Central memory CD8-positive, alpha-beta T cell (primary cell): ENCODE measurements around the gene ZNF227.
A peak's percentile ranks its signal among the peaks of the same experiment; 100 is the strongest.

Experiments used
- ATAC-seq: fragments of 150-1000 bp; cut with Tn5 transposase; replicated peaks from 2 replicates; pipeline ENCODE4 v1.10.0; 2022; ENCODE audit warnings: mild to moderate bottlenecking, moderate FRiP score, moderate number of reproducible peaks; ENCODE audit not compliant: poor library complexity, severe bottlenecking; ENCODE audit errors: extremely low read depth
- DNase-seq, 2 donors: peaks; one replicate each; pipeline ENCODE4 v3.0.0; 2021; ENCODE audit warnings: low spot score in 2 of 2
- H3K27ac Mint-ChIP-seq: one replicate; pipeline ENCODE4 v1.8.0; 2022; ENCODE audit warnings: low read depth, mild to moderate bottlenecking, moderate library complexity, mixed read lengths
- H3K27me3 Mint-ChIP-seq: one replicate; pipeline ENCODE4 v1.8.0; 2022; ENCODE audit warnings: mixed read lengths
- H3K36me3 Mint-ChIP-seq: one replicate; pipeline ENCODE4 v1.8.0; 2022; ENCODE audit warnings: mild to moderate bottlenecking, moderate library complexity, mixed read lengths; ENCODE audit not compliant: insufficient read depth
- H3K4me1 Mint-ChIP-seq: one replicate; pipeline ENCODE4 v1.8.0; 2022; ENCODE audit warnings: mixed read lengths
- H3K4me3 Mint-ChIP-seq: one replicate; pipeline ENCODE4 v1.8.0; 2022; ENCODE audit warnings: mild to moderate bottlenecking, moderate library complexity, mixed read lengths
- H3K9me3 Mint-ChIP-seq: one replicate; pipeline ENCODE4 v1.8.0; 2022; ENCODE audit warnings: mixed read lengths

ZNF227 gene

GRCh38 chr19:44255705-44256411 is 43.5 kb downstream of the ZNF227 start:
- DNase-seq = no peak
- no peak overlapping the region for H3K4me3 Mint-ChIP-seq
- no peak for ATAC-seq
- H3K27ac Mint-ChIP-seq = no peak overlapping the region
- H3K4me1 Mint-ChIP-seq = peaks cover 11% of the 10 kb centered on the region
- H3K9me3 Mint-ChIP-seq = peaks cover 59% of the 10 kb centered on the region
- no peaks in the 10 kb centered on the region for H3K36me3 Mint-ChIP-seq
- no peaks in the 10 kb centered on the region for H3K27me3 Mint-ChIP-seq

DNA sequence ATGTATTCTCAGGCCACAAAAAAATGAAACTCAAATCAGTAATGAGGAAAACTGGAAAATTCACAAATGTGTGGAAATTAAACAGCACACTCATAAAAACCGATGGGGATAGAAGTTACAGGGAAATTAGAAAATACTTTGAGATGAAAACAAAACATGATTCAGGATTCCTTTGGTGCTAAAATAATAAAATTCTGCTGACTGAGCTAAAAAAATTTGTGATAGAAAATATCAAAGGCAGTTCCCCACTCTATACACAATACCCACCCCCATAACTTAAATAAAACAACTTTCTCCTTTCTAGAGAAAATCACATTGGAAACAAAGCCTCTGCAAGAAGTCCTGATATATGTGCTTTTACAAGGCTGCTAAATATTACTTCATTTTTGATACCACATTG is 45.8 kb downstream of the ZNF227 start:
- no peak overlapping the region for H3K4me3 Mint-ChIP-seq
- H3K36me3 Mint-ChIP-seq = no peaks in the 10 kb centered on the region
- ATAC-seq = no peak
- DNase-seq = no peak
- H3K27ac Mint-ChIP-seq = no peak overlapping the region
- H3K27me3 Mint-ChIP-seq = no peaks in the 10 kb centered on the region
- peaks cover 44% of the 10 kb centered on the region for H3K9me3 Mint-ChIP-seq
- H3K4me1 Mint-ChIP-seq = peaks cover 11% of the 10 kb centered on the region

GRCh38 chr19:44258835-44259413 is 46.6 kb downstream of the ZNF227 start:
- ATAC-seq = no peak
- Mint-ChIP-seq H3K9me3 (peaks cover 42% of the 10 kb centered on the region), H3K36me3 (no peaks in the 10 kb centered on the region)

GRCh38 chr19:44260343-44260681 is 48.0 kb downstream of the ZNF227 start:
- H3K4me1 Mint-ChIP-seq = peaks cover 11% of the 10 kb centered on the region

More at GRCh38 chr19:44258835-44259413, 46.6 kb downstream of the ZNF227 start:
- Mint-ChIP-seq H3K4me3 (peak overlapping the region; percentile 71), H3K27me3 (no peaks in the 10 kb centered on the region), H3K4me1 (peaks cover 11% of the 10 kb centered on the region), H3K27ac (no peak overlapping the region)
- no peak for DNase-seq

DNA sequence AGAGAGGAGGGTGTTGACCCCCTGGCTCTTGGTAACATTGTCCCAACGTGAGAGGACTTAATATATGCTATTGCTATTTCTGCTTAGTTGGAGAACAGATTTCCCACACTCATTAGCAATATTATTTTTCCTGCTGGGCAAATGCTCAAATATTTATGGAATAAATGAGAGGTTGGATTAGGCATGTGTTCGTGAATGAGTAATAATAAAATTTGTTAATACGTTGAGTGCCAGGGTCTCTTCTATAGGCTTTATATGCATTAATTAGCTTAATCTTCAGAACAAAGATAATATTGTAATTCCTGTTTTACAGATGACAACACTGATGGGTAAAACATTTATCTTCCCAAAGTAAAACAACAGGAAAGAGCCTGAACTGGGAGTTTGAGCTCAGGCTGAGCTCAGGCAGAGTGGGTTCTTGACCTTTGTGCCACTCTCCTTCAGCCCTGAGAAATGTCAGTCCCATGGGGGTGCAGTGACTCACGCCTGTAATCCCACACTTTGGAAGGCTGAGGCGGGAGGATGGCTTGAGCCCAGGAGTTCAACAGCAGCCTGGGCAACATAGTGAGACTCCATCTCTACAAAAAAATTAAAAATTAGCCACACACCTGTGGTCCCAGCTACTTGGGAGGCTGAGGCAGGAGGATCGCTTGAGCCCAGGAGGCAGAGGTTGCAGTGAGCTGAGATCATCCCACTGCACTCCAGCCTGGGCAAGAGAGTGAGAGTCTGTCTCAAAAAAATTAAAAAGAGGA is 48.5 kb downstream of the ZNF227 start:
- Mint-ChIP-seq H3K4me1 (peaks cover 11% of the 10 kb centered on the region), H3K9me3 (peaks cover 32% of the 10 kb centered on the region), H3K36me3 (no peaks in the 10 kb centered on the region), H3K27ac (no peak overlapping the region), H3K27me3 (no peaks in the 10 kb centered on the region), H3K4me3 (peak overlapping the region; percentile 71)
- DNase-seq (no peak), ATAC-seq (no peak)

More at GRCh38 chr19:44260343-44260681, 48.0 kb downstream of the ZNF227 start:
- Mint-ChIP-seq H3K36me3 (no peaks in the 10 kb centered on the region), H3K4me3 (peak overlapping the region; percentile 71), H3K27ac (no peak overlapping the region), H3K27me3 (no peaks in the 10 kb centered on the region), H3K9me3 (peaks cover 37% of the 10 kb centered on the region)
- ATAC-seq (no peak), DNase-seq (no peak)

- H3K27me3 Mint-ChIP-seq = no peaks in the 10 kb centered on the region
- no peak overlapping the region for H3K4me3 Mint-ChIP-seq
- no peak overlapping the region for H3K27ac Mint-ChIP-seq
- no peaks in the 10 kb centered on the region for H3K4me1 Mint-ChIP-seq
- peaks cover 3% of the 10 kb centered on the region for H3K36me3 Mint-ChIP-seq
- DNase-seq = no peak
- ATAC-seq = no peak
- peaks cover 55% of the 10 kb centered on the region for H3K9me3 Mint-ChIP-seq
Observed at GRCh38 chr19:44277331-44277730, 65.0 kb downstream of the ZNF227 start.

- Mint-ChIP-seq H3K36me3 (peaks cover 3% of the 10 kb centered on the region), H3K27me3 (no peaks in the 10 kb centered on the region), H3K27ac (no peak overlapping the region), H3K4me1 (no peaks in the 10 kb centered on the region), H3K9me3 (peaks cover 54% of the 10 kb centered on the region), H3K4me3 (no peak overlapping the region)
- DNase-seq (no peak), ATAC-seq (no peak)
Observed at GRCh38 chr19:44278181-44278690, 65.9 kb downstream of the ZNF227 start.

DNA sequence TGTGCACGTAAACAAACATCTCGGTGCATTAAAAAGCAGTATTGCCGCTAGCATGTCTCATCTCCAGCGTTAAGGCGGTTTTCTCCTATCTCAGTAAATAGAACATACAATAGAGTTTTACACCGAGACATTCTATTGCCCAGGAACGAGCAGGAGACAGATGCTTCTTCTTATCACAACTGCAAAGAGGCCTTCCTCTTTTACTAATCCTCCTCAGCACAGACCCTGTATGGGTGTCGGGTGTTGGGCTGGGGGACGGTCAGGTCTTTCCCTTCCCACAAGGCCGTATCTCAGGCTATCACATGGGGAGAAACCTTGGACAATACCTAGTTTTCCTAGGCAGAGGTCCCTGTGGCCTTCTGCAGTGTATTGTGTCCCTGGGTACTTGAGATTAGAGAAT is 68.6 kb downstream of the ZNF227 start:
- peaks cover 3% of the 10 kb centered on the region for H3K36me3 Mint-ChIP-seq
- peaks cover 52% of the 10 kb centered on the region for H3K9me3 Mint-ChIP-seq
- no peak for ATAC-seq

GRCh38 chr19:44282846-44283245 is 70.5 kb downstream of the ZNF227 start:
- DNase-seq (no peak), ATAC-seq (no peak)
- H3K36me3 Mint-ChIP-seq = peaks cover 3% of the 10 kb centered on the region
- H3K4me1 Mint-ChIP-seq = no peaks in the 10 kb centered on the region
- no peak overlapping the region for H3K27ac Mint-ChIP-seq
- H3K9me3 Mint-ChIP-seq = peaks cover 44% of the 10 kb centered on the region
- no peak overlapping the region for H3K4me3 Mint-ChIP-seq
- no peaks in the 10 kb centered on the region for H3K27me3 Mint-ChIP-seq

More for the DNA sequence above, 68.6 kb downstream of the ZNF227 start:
- Mint-ChIP-seq H3K27me3 (no peaks in the 10 kb centered on the region), H3K4me1 (no peaks in the 10 kb centered on the region), H3K4me3 (no peak overlapping the region), H3K27ac (no peak overlapping the region)
- no peak for DNase-seq

DNA sequence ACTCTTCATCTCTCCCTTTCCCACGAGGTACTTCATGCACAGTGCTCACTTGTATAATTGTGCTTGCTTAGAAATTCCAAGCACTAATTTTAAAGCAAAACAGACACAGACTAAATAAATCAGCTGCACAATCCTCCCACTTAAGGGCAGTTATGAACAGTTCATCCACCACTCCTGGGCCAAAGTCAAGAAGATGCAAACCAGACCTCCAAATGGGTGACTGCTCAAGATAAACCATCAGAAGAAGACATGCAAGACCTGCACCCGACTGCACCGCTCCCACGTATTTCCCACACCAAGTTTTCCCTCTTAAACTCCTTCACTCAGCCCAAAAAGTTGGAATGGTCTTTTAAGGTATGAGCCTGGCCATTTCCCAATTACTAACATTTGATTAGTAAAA is 72.6 kb downstream of the ZNF227 start:
- H3K27me3 Mint-ChIP-seq = no peaks in the 10 kb centered on the region
- H3K4me3 Mint-ChIP-seq = no peak overlapping the region
- no peak overlapping the region for H3K27ac Mint-ChIP-seq
- no peaks in the 10 kb centered on the region for H3K4me1 Mint-ChIP-seq
- H3K36me3 Mint-ChIP-seq = peaks cover 16% of the 10 kb centered on the region
- DNase-seq = no peak
- ATAC-seq = no peak
- H3K9me3 Mint-ChIP-seq = peaks cover 36% of the 10 kb centered on the region
